ENCODE results near the gene INPP4A.

INPP4A gene

GRCh38 chr2:98565941-98566340 is 121.3 kb downstream of the INPP4A start:
- no peak for DNase-seq

DNA sequence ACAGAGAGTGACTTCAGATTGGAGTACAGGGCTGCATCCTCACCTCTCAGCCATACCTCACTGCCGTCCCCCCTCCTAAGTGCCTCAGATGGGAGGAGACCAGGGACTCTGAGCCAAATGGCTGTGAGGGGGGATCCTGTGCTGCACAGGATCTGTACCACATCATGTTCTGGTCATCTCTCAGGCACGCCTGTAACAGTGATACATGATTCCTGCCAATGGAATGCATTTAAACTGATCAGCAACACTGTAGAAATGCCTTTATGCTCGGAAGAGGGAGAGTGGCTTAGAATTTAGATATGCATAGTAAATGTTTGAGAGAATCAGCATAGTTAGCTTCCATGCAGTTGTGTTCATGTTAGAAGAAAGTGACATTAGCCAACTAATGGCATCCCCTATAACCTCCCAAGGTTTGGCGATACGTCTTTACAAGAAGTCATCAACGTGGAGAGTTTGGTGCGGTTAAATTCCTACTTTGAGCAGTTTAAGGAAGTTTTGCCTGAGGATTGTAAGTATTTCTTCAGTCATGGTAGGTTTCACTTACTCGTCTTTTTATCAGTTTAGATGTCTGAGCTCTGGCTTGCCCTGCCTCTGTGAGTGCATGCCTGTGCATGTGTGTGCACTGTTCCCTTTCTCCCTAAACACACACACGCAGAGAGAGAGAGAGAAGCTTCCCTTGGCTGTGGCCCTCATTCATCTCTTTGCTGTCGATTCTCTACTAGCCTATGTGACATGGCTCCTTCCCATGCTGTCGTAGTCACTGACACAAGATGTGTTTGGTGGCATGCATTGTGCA is 123.7 kb downstream of the INPP4A start:
- no peak for DNase-seq

DNA sequence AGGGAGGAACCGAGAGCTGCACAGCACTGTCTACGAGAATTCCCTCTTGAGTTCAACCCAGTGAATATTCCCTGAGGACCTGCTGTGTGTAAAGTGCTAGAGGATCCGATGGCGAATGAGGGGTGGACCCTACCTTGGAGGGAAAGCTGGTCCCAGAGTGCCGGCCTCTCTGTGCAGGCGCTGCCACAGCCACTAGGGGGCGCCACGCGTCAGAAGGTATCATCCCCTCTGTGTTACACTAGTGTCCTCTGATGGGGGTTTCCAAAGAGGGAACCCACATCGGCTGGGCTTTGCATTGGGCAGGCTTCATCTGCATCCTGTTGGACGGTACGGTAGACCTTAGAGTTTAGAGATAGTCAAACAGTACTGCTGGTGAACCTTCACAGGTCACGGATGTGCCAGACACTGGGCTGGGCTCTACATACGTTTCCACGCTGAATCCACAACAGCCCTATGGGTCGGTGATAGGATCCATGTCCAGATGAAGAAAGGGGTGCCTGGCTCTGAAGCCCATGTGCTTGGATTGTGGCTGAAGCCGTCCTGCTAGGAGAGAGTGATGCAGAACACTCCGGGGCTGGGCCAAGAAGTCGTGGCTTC is 124.6 kb downstream of the INPP4A start:
- DNase-seq: peak; percentile 85

DNA sequence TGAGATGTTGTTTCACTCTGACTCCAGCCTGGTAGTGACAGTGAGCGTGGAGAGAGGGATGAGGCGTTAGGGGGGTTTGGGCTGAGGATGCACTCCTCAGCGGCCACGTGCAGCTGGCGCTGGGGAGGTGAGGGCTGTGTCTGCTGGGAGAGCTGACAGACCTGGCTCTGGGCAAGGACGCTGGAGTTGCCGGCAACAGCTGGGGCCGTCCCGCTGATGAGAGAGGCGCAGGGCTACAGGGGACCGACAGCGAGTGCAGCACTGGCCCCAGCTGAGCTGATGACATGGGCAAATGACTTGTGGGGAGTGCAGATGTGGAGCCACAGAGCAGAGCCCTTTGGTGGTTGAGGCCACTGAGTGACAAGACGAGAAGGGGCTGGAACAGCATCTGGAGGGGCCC is 125.3 kb downstream of the INPP4A start:
- no peak for DNase-seq

DNA sequence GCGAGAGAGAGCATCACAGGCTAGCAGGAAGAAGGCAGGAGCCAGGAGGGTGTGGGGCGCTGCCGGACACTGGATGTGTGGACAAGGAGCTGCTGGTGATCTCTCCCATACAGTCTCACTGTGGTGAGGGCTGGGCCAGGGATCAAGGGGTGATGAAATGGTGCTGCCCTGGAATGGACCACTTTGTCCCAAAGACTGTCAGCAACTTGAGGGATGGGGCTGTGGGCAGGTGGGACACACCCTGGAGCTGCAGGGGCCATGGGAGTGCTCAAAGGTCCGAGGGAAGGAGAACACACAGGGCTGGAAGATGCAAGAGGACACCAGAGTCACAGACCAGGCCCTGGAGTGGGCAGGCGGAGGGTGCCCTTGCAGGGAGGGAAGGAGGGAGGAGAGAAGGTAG is 125.7 kb downstream of the INPP4A start:
- DNase-seq: no peak

DNA sequence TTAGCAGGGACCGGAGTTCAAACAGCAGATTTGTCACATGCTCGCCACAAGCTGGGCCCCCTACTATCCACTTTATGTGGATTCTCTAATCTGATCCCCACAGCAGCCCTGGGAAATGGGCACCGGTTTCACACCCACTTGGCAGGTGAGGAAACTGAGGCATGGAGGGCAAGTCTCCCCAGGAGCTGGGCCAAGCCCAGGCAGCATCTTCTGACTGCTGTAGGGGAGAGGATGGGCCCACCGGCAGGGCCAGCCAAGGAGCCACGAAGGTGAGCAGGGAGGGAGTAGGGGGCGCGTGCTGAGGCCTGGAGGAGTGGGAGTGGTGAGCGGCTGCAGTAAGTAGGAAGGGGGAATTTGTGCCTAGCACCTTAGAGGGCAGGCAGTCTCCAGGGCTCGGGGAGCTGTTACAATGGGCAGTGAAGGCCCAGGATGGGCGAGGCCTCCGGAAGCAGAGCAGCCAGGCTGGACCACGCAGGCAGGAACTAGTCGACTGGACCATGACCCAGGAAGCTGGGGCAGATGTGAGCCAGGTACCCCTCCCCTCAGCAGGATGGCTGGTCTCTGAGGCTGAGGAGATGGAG is 126.6 kb downstream of the INPP4A start:
- no peak for DNase-seq

DNA sequence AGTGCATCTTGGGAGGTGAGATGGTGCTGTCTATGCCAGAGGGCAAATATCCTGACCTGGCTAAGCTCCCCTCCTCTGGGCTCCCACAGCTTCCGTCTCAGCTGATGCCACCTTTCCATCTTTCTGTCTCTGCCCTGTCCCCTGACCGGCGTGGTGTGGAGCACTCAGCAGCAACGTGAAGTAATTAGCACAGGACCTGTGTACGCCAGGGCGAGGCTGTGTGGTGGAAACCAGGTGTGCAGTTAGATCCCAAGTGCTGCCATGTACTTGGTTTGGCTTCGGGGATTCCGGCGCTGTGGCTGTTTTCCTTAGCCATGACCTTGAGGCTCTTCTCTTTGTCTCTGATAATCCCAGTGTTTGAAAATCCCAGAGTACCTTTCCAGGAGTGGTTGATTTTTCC is 127.1 kb downstream of the INPP4A start:
- DNase-seq: no peak

DNA sequence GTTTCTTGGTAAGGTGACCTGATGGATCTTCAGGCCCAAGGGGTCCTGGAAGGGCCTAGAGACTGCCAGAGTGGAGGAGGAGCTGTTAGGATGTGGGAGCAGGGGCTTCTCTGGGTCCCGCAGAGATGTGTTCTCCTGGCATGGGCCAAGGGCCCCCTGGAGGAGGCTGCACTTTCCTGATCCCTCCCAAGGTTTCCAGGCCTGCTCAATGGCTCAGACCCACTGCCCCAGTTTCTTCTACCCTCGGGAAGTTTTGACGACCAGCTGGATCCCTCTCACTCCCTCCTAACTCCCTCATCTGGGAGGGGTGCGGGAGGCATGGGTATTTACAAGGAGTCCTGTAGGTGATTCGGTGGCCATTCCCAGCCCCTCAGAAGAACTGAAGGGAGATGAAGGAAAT is 127.6 kb downstream of the INPP4A start:
- no peak for DNase-seq

GRCh38 chr2:98572676-98573075 is 128.0 kb downstream of the INPP4A start:
- no peak for DNase-seq

DNA sequence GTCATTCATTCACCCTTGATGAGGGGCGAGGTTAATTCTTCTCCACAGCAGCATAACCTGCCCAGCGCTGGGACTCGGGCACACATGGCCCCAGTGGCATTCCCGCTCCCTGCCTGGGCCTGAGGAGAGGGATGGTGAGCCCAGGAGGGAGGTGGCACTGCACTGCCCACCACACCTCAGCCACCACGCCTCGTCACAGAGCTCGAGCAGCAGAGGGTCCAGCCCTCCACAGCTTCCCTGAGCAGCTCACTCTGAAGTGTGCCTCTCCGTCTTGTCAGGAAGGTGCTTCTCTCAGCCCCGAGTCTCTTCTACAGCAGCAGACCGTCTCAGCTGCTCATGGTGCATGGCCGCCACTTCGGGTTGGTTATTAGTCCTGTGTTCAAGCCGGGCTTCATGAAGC is 128.8 kb downstream of the INPP4A start:
- DNase-seq: no peak

DNA sequence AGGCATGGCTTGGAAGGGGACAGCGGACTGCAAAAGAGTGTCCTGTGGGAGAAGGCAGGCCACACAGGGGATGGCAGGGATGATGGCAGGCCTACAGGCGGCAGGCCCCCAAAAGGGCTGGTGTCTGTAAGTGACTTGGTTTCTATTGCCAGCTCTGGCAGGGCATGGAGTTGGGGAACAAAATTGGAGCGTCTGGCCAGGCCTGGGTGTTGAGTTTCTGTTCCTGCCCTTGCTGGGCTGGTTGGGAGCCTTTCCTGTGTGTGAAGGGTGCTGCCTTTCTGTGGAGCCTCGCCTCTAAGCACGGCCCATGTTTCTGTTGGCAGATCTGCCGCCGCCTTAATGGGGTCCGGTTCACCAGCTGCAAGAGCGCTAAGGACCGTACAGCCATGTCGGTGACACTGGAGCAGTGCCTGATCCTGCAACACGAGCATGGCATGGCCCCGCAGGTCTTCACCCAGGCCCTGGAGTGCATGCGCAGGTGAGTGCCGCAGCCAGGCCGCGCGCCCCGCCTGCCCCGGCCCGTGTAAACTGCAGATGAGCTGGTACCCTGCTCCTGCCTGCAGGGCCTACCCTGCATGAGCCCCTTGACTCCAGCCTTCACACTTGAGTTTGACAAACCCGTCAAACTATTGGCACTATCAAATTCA is 132.1 kb downstream of the INPP4A start:
- no peak for DNase-seq

DNA sequence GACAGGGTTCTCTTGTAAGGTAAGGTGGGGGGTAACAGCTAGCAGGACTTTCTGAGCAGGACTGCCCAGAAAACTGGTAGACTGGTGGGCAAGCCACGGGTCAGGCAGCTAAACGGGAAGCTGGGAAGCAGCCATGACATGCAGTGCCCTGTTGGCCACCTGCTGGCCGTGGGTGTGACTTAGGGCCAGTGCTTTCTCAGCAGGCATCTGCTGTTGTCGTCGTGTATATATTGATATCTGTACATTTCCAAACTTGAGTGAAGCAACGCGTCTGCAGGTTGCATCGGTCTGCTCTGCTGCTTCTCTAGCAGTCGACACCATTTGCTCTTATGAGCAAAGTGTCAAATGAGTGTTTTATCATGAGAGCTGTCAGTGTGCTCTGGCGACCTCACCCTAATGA is 132.7 kb downstream of the INPP4A start:
- DNase-seq: no peak

GRCh38 chr2:98578231-98578630 is 133.6 kb downstream of the INPP4A start:
- DNase-seq: no peak

GRCh38 chr2:98579926-98580325 is 135.3 kb downstream of the INPP4A start:
- no peak for DNase-seq

DNA sequence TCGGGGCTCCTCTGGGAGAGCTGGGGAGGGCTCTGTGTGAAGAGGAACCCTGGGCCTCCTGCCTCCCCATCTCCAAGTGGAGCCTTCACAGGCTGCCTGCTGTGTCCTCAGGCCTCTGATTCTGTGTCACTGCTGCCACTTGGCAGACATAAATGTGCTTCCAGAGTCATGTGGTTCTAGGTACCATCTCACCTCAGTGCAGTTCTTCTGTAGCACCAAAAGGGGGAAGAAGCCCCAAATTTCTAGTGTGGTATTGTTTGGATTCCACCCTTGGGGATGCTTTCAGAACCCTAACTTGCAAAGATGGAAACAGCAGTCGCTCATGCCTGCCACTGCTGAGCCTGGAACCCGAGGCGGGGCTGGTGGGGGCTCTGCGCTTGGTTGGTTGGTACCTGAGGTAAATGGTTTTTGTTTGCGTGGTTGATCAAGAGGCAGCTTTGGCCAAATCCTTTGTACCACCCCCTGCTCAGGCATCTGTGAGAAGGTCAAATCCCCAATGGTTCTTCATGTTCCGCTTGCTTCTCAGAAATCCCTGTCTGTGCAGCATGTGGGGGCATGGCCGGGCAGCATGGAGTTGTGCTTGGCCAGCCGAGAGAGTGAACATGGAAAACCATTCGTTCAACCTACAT is 136.1 kb downstream of the INPP4A start:
- no peak for DNase-seq

- DNase-seq: no peak
These were observed 137.9 kb downstream of the INPP4A start for GRCh38 chr2:98582523-98582922.

- DNase-seq: no peak
These were observed 138.6 kb downstream of the INPP4A start for GRCh38 chr2:98583276-98583675.

GRCh38 chr2:98583816-98584618 is 139.4 kb downstream of the INPP4A start:
- no peak for DNase-seq

GRCh38 chr2:98585386-98585785 is 140.7 kb downstream of the INPP4A start:
- DNase-seq: no peak

DNA sequence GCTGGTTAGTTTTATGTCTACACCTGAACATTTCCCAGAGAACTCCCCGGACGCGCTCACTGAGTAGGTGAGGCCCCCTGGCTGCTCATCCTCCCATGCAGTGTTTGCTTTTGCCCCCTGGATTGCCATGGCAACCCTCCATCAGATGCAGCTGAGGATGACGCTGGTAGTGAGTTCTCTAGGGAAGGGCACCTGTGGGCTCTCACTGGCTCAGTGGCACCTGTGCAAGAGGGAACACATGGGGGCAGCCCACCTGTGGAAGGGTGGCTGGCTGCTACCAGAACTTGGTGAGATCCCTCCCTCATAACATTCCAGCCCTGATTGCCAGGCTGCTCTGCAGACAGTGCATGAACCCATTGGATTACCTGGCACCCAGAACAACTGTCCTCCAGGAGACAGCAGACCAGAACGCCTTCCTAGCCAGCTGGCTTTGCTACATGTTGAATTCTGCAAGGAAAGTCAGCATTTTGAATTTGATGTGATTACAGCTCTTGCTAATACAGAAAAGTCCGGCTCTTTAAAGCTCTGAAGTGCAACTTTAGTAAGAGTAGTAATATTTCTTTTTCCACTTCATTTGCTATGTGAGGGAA is 142.0 kb downstream of the INPP4A start:
- no peak for DNase-seq

- no peak for DNase-seq
These were observed 144.3 kb downstream of the INPP4A start for GRCh38 chr2:98588880-98589431.

GRCh38 chr2:98589489-98589888 is 144.8 kb downstream of the INPP4A start:
- no peak for DNase-seq

All from activated T-cell treated with anti-CD3 and anti-CD28 coated beads, Interleukin-2, amount 50 U/mL, for 48 hours (primary cell).